ENCODE data around the gene RNF114. TPM values are rescaled to one million over a fixed set of nuclear protein-coding genes. Genes with fewer than 3 reads are reported as not detected.

Gene RNF114
- total and polyA plus RNA-seq, 2 donors (not counting 3 experiments of a cell fraction or from before 2014, with no cell fraction given), result 45.8 to 81.7 TPM

GRCh38 chr20:49892817-49893216 is 43.4 kb upstream of the RNF114 start:
- no peak for FAIRE-seq
- intact Hi-C loops (cut with micrococcal nuclease), result loop anchor here (1.0 kb wide), 1 partner anchor 282 kb away; no protein-coding TSS in a partner anchor
- Histone ChIP-seq H4K20me1 (replicated peaks; ENCODE audit: control insufficient read depth, extremely low read depth, insufficient read depth, low read length) (no peaks in the 10 kb centered on the region), H3K9ac (replicated peaks; ENCODE audit: extremely low read depth, insufficient read depth, low read length) (no peak overlapping the region), H3K79me2 (ENCODE audit: control insufficient read depth, insufficient read depth, low read length) (no peaks in the 10 kb centered on the region), H2AFZ (ENCODE audit: low read depth, low read length) (no peak overlapping the region), H3K27ac (ENCODE audit: insufficient read depth, low read depth, low read length) (no peak overlapping the region), H3K27me3 (ENCODE audit: control insufficient read depth in 2 of 2, insufficient read depth in 2 of 2, low read length in 2 of 2) (no peaks in the 10 kb centered on the region), H3K4me1 (ENCODE audit: control insufficient read depth, extremely low read depth, insufficient read depth, low read length) (peaks cover 20% of the 10 kb centered on the region), H3K9me3 (replicated peaks; ENCODE audit: control insufficient read depth, insufficient read depth, low read length) (no peaks in the 10 kb centered on the region), H3K36me3 (ENCODE audit: control insufficient read depth in 2 of 2, extremely low read depth in 1 of 2, insufficient read depth in 2 of 2, low read length in 2 of 2) (no peaks in the 10 kb centered on the region), H3K9me1 (replicated peaks; ENCODE audit: control insufficient read depth, extremely low read depth, insufficient read depth, low read length) (no peaks in the 10 kb centered on the region), H3K4me2 (ENCODE audit: insufficient read depth, low read length) (no peak overlapping the region), H3K4me3 (replicated peaks in 1 of 3; ENCODE audit: insufficient read depth in 1 of 3, low read depth in 1 of 3, low read length in 3 of 3) (no peak overlapping the region)
- ChIA-PET CTCF (interaction anchor here (0.6 to 6.6 kb wide), 2 partner anchors 9 to 284 kb away, joined by 3 to 60 read pairs; no protein-coding TSS in a partner anchor), POLR2A (no interaction called here)
- no TSS peak for BruUV-seq (replicated peaks)
- no peak for DNase-seq (ENCODE audit: low read depth, low spot score)
- no peak for TF ChIP-seq POLR2AphosphoS5 (IDR thresholded peaks at IDR 0.05; ENCODE audit: insufficient read depth, low read depth, low read length)
- no peak for TF ChIP-seq JUN (IDR thresholded peaks at IDR 0.05; ENCODE audit: borderline replicate concordance, insufficient read depth, insufficient read length, low read depth)
- TF ChIP-seq FOS (IDR thresholded peaks at IDR 0.05; ENCODE audit: borderline replicate concordance, insufficient read depth, low read length), result no peak
- TF ChIP-seq GATA2 (IDR thresholded peaks at IDR 0.05; ENCODE audit: insufficient read depth, insufficient read length, low read depth, low read length), result no peak
- TF ChIP-seq CTCF (IDR thresholded peaks at IDR 0.05; ENCODE audit: extremely low read depth in 1 of 2, insufficient read depth in 1 of 2, low read depth in 1 of 2, low read length in 2 of 2), result no peak
- no peak for TF ChIP-seq MYC (IDR thresholded peaks at IDR 0.05; ENCODE audit: low read depth, low read length)
- TF ChIP-seq POLR2A (IDR thresholded peaks at IDR 0.05; ENCODE audit: low read depth, low read length), result no peak
- TF ChIP-seq MAX (IDR thresholded peaks at IDR 0.05; ENCODE audit: insufficient read depth, insufficient read length), result no peak
- no peak for TF ChIP-seq EZH2 (IDR thresholded peaks at IDR 0.05; ENCODE audit: borderline replicate concordance, low read depth, low read length, severe bottlenecking)
- dilution Hi-C loops (cut with MboI; ENCODE audit: extremely low pct_ligation_motif_present, low sequenced_read_pairs), result no loop called here

Data from endothelial cell of umbilical vein (primary cell).